Adrenal gland (tissue), 5 donors: Measurements from ENCODE around the gene RING1.

ENCODE experiments used
- POLR2A ChIP-seq, 2 donors: fragments of 450-650 bp; IDR thresholded peaks; one replicate each; pipeline ENCODE4 v1.6.1; 2017; ENCODE audit warnings: antibody characterized with exemption in 2 of 2, mild to moderate bottlenecking in 2 of 2, moderate library complexity in 1 of 2
- TF ChIP-seq, protein P1 (sequence below), 6 experiments: fragments of 450-650 bp in 4 of 6; fragments of 200-600 bp in 2 of 6; sonication (generic) in 1 of 6; IDR thresholded peaks; 1 replicate in 5 of 6; 2 replicates in 1 of 6; pipeline versions ENCODE4 v1.5.1 to v1.8.0; 2016 to 2021; ENCODE audit warnings: antibody characterized with exemption in 6 of 6, mild to moderate bottlenecking in 2 of 6, moderate library complexity in 1 of 6
- donor health status: DM: no; HTN: no; CAD: no.

DNA sequence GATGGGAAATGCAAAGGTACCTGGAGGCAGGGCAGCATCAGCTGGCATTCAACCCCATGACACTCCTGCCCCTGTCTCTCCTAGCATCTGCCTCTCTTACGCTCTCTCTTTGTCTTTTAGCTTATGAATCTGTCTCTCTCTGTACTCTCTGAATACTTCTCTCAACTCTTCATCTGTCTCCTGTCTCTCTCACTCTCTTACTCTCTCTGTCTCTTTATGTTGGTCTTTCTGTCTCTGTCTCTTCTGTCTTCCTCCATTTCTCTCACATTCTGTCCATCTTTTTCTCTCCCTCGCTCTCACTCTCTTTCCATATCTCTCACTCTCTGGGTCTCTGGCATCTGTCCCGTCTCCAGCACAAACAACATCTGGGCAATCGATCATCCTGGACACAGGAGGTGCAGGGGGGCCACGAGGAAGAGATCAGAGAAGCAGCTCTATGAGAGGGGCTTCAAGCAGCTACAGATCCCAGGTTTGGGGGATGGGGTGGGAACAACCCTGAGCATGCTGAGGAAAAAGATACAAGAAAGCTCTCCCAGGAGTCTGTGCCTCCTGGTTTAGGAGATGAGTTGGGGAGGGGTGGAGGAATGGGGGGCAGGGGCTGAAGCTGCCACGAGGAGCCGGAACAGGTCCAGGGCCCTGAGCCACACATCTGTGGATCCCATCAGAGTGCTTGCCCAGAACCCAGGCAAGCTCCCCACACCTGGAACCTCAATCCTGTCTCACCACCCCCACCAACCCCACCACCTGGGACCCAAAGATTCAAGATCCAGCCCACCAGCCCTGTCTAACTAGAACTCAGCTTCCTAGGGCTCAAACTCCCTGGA, 18.5 kb upstream of the RING1 start:
- TF ChIP-seq, protein P1, sequence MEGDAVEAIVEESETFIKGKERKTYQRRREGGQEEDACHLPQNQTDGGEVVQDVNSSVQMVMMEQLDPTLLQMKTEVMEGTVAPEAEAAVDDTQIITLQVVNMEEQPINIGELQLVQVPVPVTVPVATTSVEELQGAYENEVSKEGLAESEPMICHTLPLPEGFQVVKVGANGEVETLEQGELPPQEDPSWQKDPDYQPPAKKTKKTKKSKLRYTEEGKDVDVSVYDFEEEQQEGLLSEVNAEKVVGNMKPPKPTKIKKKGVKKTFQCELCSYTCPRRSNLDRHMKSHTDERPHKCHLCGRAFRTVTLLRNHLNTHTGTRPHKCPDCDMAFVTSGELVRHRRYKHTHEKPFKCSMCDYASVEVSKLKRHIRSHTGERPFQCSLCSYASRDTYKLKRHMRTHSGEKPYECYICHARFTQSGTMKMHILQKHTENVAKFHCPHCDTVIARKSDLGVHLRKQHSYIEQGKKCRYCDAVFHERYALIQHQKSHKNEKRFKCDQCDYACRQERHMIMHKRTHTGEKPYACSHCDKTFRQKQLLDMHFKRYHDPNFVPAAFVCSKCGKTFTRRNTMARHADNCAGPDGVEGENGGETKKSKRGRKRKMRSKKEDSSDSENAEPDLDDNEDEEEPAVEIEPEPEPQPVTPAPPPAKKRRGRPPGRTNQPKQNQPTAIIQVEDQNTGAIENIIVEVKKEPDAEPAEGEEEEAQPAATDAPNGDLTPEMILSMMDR (IDR thresholded peaks at IDR 0.05): no peak
- TF ChIP-seq POLR2A (IDR thresholded peaks at IDR 0.05): no peak
